Measurements from ENCODE around the gene CENPL. TPM values are rescaled to one million over a fixed set of nuclear protein-coding genes. Genes with fewer than 3 reads are reported as not detected.

CENPL gene
- total RNA-seq, 1 donor: 8.0 TPM

- Histone ChIP-seq H3K9me3 (ENCODE audit: low read depth, low read length) (no peaks in the 10 kb centered on the region), H4K20me1 (ENCODE audit: insufficient read depth, low read length) (peaks cover 48% of the 10 kb centered on the region), H3K36me3 (ENCODE audit: insufficient read depth, low read length) (peaks cover 59% of the 10 kb centered on the region), H2AFZ (ENCODE audit: low read length) (peak within 1 kb of the TSS; percentile 61), H3K4me2 (ENCODE audit: insufficient read depth, low read length) (peak within 1 kb of the TSS; percentile 93), H3K27ac (ENCODE audit: low read depth, low read length) (peak within 1 kb of the TSS; percentile 85), H3K4me1 (ENCODE audit: insufficient read depth, low read length) (peaks cover 20% of the 10 kb centered on the region), H3K4me3 (ENCODE audit: insufficient read depth, low read length) (peak within 1 kb of the TSS; percentile 96), H3K27me3 (ENCODE audit: insufficient read depth, low read length) (no peaks in the 10 kb centered on the region), H3K79me2 (ENCODE audit: insufficient read depth, low read length) (peaks cover 37% of the 10 kb centered on the region)
- peak; percentile 95 for DNase-seq (ENCODE audit: insufficient read length, low spot score, missing footprints)
- TF ChIP-seq CTCF (IDR thresholded peaks at IDR 0.05; ENCODE audit: extremely low read depth, low read depth, low read length): no peak
Measured at GRCh38 chr1:173867753-173868265, 43.1 kb upstream of the CENPL start, which contains the start of gene GAS5. TSS of gene GAS5 (minus strand) at chr1:173867989.

GRCh38 chr1:173867141-173867752 is 42.6 kb upstream of the CENPL start:
- H3K79me2 ChIP-seq (ENCODE audit: insufficient read depth, low read length): peaks cover 35% of the 10 kb centered on the region
- H3K36me3 ChIP-seq (ENCODE audit: insufficient read depth, low read length): peaks cover 63% of the 10 kb centered on the region
- no peaks in the 10 kb centered on the region for H3K9me3 ChIP-seq (ENCODE audit: low read depth, low read length)
- no peaks in the 10 kb centered on the region for H3K27me3 ChIP-seq (ENCODE audit: insufficient read depth, low read length)
- no peak for DNase-seq (ENCODE audit: insufficient read length, low spot score, missing footprints)
- H4K20me1 ChIP-seq (ENCODE audit: insufficient read depth, low read length): peaks cover 51% of the 10 kb centered on the region
- peak overlapping the region; percentile 85 for H3K27ac ChIP-seq (ENCODE audit: low read depth, low read length)
- H2AFZ ChIP-seq (ENCODE audit: low read length): no peak overlapping the region
- peak overlapping the region; percentile 93 for H3K4me2 ChIP-seq (ENCODE audit: insufficient read depth, low read length)
- no peak for TF ChIP-seq CTCF (IDR thresholded peaks at IDR 0.05; ENCODE audit: extremely low read depth, low read depth, low read length)
- peaks cover 20% of the 10 kb centered on the region for H3K4me1 ChIP-seq (ENCODE audit: insufficient read depth, low read length)
- peak overlapping the region; percentile 96 for H3K4me3 ChIP-seq (ENCODE audit: insufficient read depth, low read length)

GRCh38 chr1:173866413-173867115 is 41.9 kb upstream of the CENPL start:
- Histone ChIP-seq H3K27ac (ENCODE audit: low read depth, low read length) (peak overlapping the region; percentile 85), H3K79me2 (ENCODE audit: insufficient read depth, low read length) (peaks cover 35% of the 10 kb centered on the region), H3K27me3 (ENCODE audit: insufficient read depth, low read length) (no peaks in the 10 kb centered on the region), H3K4me2 (ENCODE audit: insufficient read depth, low read length) (peak overlapping the region; percentile 93), H3K4me3 (ENCODE audit: insufficient read depth, low read length) (peak overlapping the region; percentile 96), H2AFZ (ENCODE audit: low read length) (no peak overlapping the region), H4K20me1 (ENCODE audit: insufficient read depth, low read length) (peaks cover 51% of the 10 kb centered on the region), H3K9me3 (ENCODE audit: low read depth, low read length) (no peaks in the 10 kb centered on the region), H3K4me1 (ENCODE audit: insufficient read depth, low read length) (peaks cover 20% of the 10 kb centered on the region), H3K36me3 (ENCODE audit: insufficient read depth, low read length) (peaks cover 63% of the 10 kb centered on the region)
- DNase-seq (ENCODE audit: insufficient read length, low spot score, missing footprints): no peak
- TF ChIP-seq CTCF (IDR thresholded peaks at IDR 0.05; ENCODE audit: extremely low read depth, low read depth, low read length): no peak
